MM.1S (cell line): Measurements from ENCODE around the gene GALNT5.

Experiments used
- DNase-seq: peaks from one replicate; pipeline ENCODE4 v3.0.0-alpha.2; 2015
- H2AFZ ChIP-seq: fragments of 300-600 bp; sonication (generic); 2 replicates; pipeline ENCODE4 v1.6.0; 2016; ENCODE audit warnings: antibody characterized with exemption, low read length
- H3F3A ChIP-seq: fragments of 300-600 bp; sonication (generic); 2 replicates; pipeline ENCODE4 v1.6.1; 2016; ENCODE audit warnings: mild to moderate bottlenecking, antibody characterized with exemption, low read length, moderate library complexity, mixed read lengths; ENCODE audit not compliant: insufficient read depth
- H3K27ac ChIP-seq: fragments of 300-600 bp; sonication (generic); 2 replicates; pipeline ENCODE4 v1.5.1; 2016; ENCODE audit warnings: mild to moderate bottlenecking, low read length
- H3K27me3 ChIP-seq: fragments of 300-600 bp; sonication (generic); replicated peaks from 2 replicates; pipeline ENCODE4 v1.6.0; 2016; ENCODE audit warnings: low read length; ENCODE audit not compliant: insufficient read depth
- H3K36me3 ChIP-seq: fragments of 300-600 bp; sonication (generic); replicated peaks from 2 replicates; pipeline ENCODE4 v1.6.1; 2016; ENCODE audit warnings: mild to moderate bottlenecking, low read length, mixed read lengths; ENCODE audit not compliant: insufficient read depth
- H3K4me1 ChIP-seq: fragments of 300-600 bp; sonication (generic); 2 replicates; pipeline ENCODE4 v1.6.1; 2016; ENCODE audit warnings: low read length, mixed read lengths
- H3K4me2 ChIP-seq: fragments of 300-600 bp; sonication (generic); 2 replicates; pipeline ENCODE4 v1.6.0; 2016; ENCODE audit warnings: low read depth, low read length
- H3K4me3 ChIP-seq: fragments of 300-600 bp; sonication (generic); 2 replicates; pipeline ENCODE4 v1.5.1; 2016; ENCODE audit warnings: low read length, mixed read lengths
- H3K79me2 ChIP-seq: fragments of 300-600 bp; sonication (generic); 2 replicates; pipeline ENCODE4 v1.6.1; 2016; ENCODE audit warnings: mixed run types, low read length, mixed read lengths
- H3K9ac ChIP-seq: fragments of 300-600 bp; sonication (generic); 2 replicates; pipeline ENCODE4 v1.6.1; 2016; ENCODE audit warnings: low read length, mixed read lengths
- H3K9me2 ChIP-seq: fragments of 300-600 bp; sonication (generic); replicated peaks from 2 replicates; pipeline ENCODE4 v1.6.1; 2016; ENCODE audit warnings: mild to moderate bottlenecking, low read length, mixed read lengths; ENCODE audit not compliant: insufficient read depth
- H3K9me3 ChIP-seq: fragments of 300-600 bp; sonication (generic); replicated peaks from 2 replicates; pipeline ENCODE4 v1.6.1; 2016; ENCODE audit warnings: mild to moderate bottlenecking, low read length, mixed read lengths; ENCODE audit not compliant: insufficient read depth
- H4K20me1 ChIP-seq: fragments of 300-600 bp; sonication (generic); 2 replicates; pipeline ENCODE4 v1.6.1; 2016; ENCODE audit warnings: mild to moderate bottlenecking, low read length, moderate library complexity, mixed read lengths; ENCODE audit not compliant: insufficient read depth
- EZH2 ChIP-seq: fragments of 300-600 bp; sonication (generic); optimal IDR thresholded peaks from 2 replicates; pipeline ENCODE3; 2017; ENCODE audit warnings: low read depth, mild to moderate bottlenecking, antibody characterized with exemption, low read length, mixed read lengths
- EZH2phosphoT487 ChIP-seq: fragments of 300-600 bp; sonication (generic); IDR thresholded peaks from 2 replicates; pipeline ENCODE4 v1.6.1; 2018; ENCODE audit warnings: antibody characterized with exemption, low read length
- TF ChIP-seq, protein P1 (sequence below): fragments of 300-600 bp; sonication (generic); IDR thresholded peaks from 2 replicates; pipeline ENCODE4 v1.5.1; 2016; ENCODE audit warnings: antibody characterized with exemption, low read length, mixed read lengths

The GALNT5 gene, protein sequence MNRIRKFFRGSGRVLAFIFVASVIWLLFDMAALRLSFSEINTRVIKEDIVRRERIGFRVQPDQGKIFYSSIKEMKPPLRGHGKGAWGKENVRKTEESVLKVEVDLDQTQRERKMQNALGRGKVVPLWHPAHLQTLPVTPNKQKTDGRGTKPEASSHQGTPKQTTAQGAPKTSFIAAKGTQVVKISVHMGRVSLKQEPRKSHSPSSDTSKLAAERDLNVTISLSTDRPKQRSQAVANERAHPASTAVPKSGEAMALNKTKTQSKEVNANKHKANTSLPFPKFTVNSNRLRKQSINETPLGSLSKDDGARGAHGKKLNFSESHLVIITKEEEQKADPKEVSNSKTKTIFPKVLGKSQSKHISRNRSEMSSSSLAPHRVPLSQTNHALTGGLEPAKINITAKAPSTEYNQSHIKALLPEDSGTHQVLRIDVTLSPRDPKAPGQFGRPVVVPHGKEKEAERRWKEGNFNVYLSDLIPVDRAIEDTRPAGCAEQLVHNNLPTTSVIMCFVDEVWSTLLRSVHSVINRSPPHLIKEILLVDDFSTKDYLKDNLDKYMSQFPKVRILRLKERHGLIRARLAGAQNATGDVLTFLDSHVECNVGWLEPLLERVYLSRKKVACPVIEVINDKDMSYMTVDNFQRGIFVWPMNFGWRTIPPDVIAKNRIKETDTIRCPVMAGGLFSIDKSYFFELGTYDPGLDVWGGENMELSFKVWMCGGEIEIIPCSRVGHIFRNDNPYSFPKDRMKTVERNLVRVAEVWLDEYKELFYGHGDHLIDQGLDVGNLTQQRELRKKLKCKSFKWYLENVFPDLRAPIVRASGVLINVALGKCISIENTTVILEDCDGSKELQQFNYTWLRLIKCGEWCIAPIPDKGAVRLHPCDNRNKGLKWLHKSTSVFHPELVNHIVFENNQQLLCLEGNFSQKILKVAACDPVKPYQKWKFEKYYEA

DNA sequence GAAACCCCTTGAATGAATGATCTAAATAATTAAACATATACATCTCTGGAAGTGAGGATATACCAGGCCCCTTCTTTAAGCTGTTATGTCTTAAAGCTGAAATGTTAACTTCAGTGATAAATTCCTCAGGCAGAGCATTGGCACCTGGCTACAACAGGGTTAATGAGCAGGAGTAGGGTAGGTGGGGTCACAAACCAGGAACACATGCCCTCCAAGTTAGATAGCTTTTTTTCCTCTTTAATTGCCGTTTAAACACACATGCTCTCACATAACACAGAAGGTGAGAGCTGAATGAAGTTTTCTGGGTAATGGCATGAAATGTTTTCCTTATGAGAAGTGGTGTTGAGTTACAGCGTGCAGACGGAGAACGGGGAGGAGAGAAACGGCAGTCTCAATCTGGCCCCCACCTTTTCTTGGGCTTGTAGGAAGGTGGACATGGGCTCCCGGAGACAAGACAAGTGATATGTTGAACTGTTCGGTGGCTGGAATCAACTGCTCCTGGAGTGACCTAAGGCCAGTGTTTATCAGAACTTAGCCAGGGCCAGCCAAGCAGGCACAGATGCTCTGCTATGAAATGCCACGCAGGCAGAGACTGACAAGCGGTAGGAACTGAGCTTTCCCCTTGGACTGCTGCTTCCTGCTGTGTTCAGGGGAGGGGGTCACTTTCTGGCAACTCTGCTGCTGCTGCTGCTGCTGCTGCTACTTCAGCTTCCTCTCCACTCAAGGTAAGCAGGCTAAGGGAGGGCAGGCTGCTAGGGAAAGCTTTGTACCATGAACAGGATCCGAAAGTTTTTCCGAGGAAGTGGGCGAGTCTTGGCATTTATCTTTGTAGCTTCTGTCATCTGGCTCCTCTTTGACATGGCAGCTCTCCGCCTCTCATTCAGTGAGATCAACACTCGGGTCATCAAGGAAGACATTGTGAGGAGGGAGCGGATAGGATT lies at the start of gene GALNT5:
GALNT5 (plus strand) TSS at position 394 of the 941 bp plus-strand sequence; CDS start at position 772, 378 bp downstream.
- TF ChIP-seq EZH2phosphoT487 (no peak), EZH2 (no peak)
- TF ChIP-seq, protein P1, sequence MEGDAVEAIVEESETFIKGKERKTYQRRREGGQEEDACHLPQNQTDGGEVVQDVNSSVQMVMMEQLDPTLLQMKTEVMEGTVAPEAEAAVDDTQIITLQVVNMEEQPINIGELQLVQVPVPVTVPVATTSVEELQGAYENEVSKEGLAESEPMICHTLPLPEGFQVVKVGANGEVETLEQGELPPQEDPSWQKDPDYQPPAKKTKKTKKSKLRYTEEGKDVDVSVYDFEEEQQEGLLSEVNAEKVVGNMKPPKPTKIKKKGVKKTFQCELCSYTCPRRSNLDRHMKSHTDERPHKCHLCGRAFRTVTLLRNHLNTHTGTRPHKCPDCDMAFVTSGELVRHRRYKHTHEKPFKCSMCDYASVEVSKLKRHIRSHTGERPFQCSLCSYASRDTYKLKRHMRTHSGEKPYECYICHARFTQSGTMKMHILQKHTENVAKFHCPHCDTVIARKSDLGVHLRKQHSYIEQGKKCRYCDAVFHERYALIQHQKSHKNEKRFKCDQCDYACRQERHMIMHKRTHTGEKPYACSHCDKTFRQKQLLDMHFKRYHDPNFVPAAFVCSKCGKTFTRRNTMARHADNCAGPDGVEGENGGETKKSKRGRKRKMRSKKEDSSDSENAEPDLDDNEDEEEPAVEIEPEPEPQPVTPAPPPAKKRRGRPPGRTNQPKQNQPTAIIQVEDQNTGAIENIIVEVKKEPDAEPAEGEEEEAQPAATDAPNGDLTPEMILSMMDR: no peak
- no peaks in the 10 kb centered on the region for H3K9me3 ChIP-seq
- no peak for DNase-seq
- 0 out of 2 replicates have a peak within 1 kb of the TSS, but pooled peaks have one; percentile 2 for H3K4me2 ChIP-seq
- H3K4me3 ChIP-seq: no peak within 1 kb of the TSS
- H3K36me3 ChIP-seq: no peaks in the 10 kb centered on the region
- peaks cover 35% of the 10 kb centered on the region for H3K4me1 ChIP-seq
- H3K9me2 ChIP-seq: no peaks in the 10 kb centered on the region
- peak within 1 kb of the TSS; percentile 74; the same call in 1 of the 2 replicates for H3K27ac ChIP-seq
- H3K27me3 ChIP-seq: no peaks in the 10 kb centered on the region
- no peak within 1 kb of the TSS for H3K9ac ChIP-seq
- H2AFZ ChIP-seq: no peak within 1 kb of the TSS
- no peaks in the 10 kb centered on the region for H3K79me2 ChIP-seq
- peaks cover 13% of the 10 kb centered on the region for H3F3A ChIP-seq
- no peaks in the 10 kb centered on the region for H4K20me1 ChIP-seq

DNA sequence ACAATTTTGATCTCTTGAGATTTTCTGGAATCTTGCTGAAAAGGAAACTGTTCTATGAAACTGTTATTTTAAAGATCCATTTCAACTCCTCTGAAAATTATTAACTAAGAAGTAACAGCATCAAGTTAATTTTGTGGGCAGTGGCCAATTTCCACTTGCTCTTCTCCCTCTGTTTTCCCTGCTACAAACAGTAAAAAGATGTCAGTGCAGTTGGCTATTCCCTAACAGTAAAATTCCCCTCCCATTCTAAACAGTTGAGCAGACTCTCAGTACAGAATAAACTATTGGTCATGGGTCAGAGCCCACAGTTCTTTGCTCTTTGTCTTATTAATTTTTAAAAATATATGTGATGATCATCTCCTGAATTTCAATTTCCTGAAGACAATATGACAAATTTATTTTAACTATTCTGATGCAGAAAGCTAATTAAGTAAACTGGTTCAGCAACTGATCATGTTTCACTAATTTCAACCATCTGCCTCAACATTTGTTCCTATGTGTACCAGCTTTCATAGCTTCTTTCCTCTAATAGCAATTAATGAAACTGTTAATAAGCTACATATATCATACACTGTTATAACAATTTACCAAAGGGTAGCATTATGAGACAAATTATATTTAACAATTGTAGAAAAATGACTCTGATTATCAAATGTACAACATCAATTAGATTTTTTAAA lies 41.1 kb upstream of the GALNT5 start:
- Histone ChIP-seq H3K4me1 (no peaks in the 10 kb centered on the region), H3K9me3 (no peaks in the 10 kb centered on the region), H3K27ac (no peak overlapping the region), H3K36me3 (no peaks in the 10 kb centered on the region), H3K4me2 (no peak overlapping the region), H3F3A (no peaks in the 10 kb centered on the region), H3K4me3 (no peak overlapping the region), H3K27me3 (no peaks in the 10 kb centered on the region), H3K9ac (no peak overlapping the region), H4K20me1 (no peaks in the 10 kb centered on the region), H3K9me2 (no peaks in the 10 kb centered on the region), H2AFZ (no peak overlapping the region), H3K79me2 (no peaks in the 10 kb centered on the region)
- DNase-seq: no peak
- TF ChIP-seq EZH2 (no peak), EZH2phosphoT487 (no peak)
- TF ChIP-seq, protein P1: no peak

DNA sequence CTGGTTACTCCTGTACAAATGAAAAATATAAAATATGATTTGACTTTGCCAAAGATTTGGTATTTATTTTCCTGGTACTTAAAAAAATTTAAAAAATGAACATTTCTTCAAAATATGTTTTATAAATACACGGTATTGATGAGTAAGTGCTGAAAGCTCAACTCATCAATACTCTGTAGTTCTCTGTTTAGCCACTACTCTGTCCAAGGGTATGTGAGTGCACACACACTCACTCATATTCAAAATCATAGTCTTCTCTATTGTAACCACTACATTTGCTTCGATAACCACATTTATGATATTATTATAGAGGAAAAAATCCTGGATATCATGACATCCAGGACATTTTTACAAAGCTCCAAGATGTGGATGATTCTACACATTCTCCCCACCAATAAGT lies 40.1 kb upstream of the GALNT5 start:
- H3K4me2 ChIP-seq: no peak overlapping the region
- H3K79me2 ChIP-seq: no peaks in the 10 kb centered on the region
- H3K27ac ChIP-seq: no peak overlapping the region
- H3K9ac ChIP-seq: no peak overlapping the region
- H3K27me3 ChIP-seq: no peaks in the 10 kb centered on the region
- no peaks in the 10 kb centered on the region for H3F3A ChIP-seq
- no peak for DNase-seq
- no peaks in the 10 kb centered on the region for H3K9me2 ChIP-seq
- H4K20me1 ChIP-seq: no peaks in the 10 kb centered on the region
- no peaks in the 10 kb centered on the region for H3K36me3 ChIP-seq
- H3K4me3 ChIP-seq: no peak overlapping the region
- H3K9me3 ChIP-seq: no peaks in the 10 kb centered on the region
- no peak overlapping the region for H2AFZ ChIP-seq
- TF ChIP-seq EZH2phosphoT487 (no peak), EZH2 (no peak)
- TF ChIP-seq, protein P1: no peak
- peaks cover 7% of the 10 kb centered on the region for H3K4me1 ChIP-seq
